Measurements from ENCODE around the gene BMAL1.
A peak's percentile ranks its signal among the peaks of the same experiment; 100 is the strongest.
"Not testable (repeated sequence)": the region's sequence is repeated elsewhere in the genome, so short reads cannot be mapped to it uniquely, and the experiment has no call there.

The BMAL1 gene

GRCh38 chr11:13277768-13278608, at the start of gene BMAL1:
BMAL1 (plus strand) TSS chr11:13277790; CDS start chr11:13354309, 76,519 bp downstream.
- peak; percentile 34 to 47 (median 42) for DNase-seq

- DNase-seq, result no peak
Measured at GRCh38 chr11:13228572-13228971, 49.0 kb upstream of the BMAL1 start.

- DNase-seq, result no peak
Measured at GRCh38 chr11:13229136-13229535, 48.5 kb upstream of the BMAL1 start.

GRCh38 chr11:13229711-13230318, 47.8 kb upstream of the BMAL1 start:
- DNase-seq, result no peak

GRCh38 chr11:13233173-13233745, 44.3 kb upstream of the BMAL1 start:
- DNase-seq, result no peak

- DNase-seq, result no peak
Measured at GRCh38 chr11:13235895-13236294, 41.7 kb upstream of the BMAL1 start.

GRCh38 chr11:13236626-13237025, 41.0 kb upstream of the BMAL1 start:
- no peak for DNase-seq

- no peak for DNase-seq
Measured at GRCh38 chr11:13237761-13238160, 39.8 kb upstream of the BMAL1 start.

- peak in 3 of 4 experiments; percentile 5 to 26 (median 7) for DNase-seq
Measured at GRCh38 chr11:13238879-13239514, 38.6 kb upstream of the BMAL1 start.

GRCh38 chr11:13242564-13242963, 35.0 kb upstream of the BMAL1 start:
- DNase-seq, result no peak

GRCh38 chr11:13247606-13248296, 29.8 kb upstream of the BMAL1 start:
- DNase-seq, result no peak

GRCh38 chr11:13249177-13249576, 28.4 kb upstream of the BMAL1 start:
- no peak for DNase-seq

- no peak for DNase-seq
Measured at GRCh38 chr11:13249992-13250391, 27.6 kb upstream of the BMAL1 start.

GRCh38 chr11:13251966-13252365, 25.6 kb upstream of the BMAL1 start:
- no peak for DNase-seq

- DNase-seq, result no peak
Measured at GRCh38 chr11:13252438-13252837, 25.2 kb upstream of the BMAL1 start.

- DNase-seq, result no peak
Measured at GRCh38 chr11:13256216-13256615, 21.4 kb upstream of the BMAL1 start.

- not testable (repeated sequence) for DNase-seq
Measured at GRCh38 chr11:13258061-13258460, 19.5 kb upstream of the BMAL1 start.

- DNase-seq, result no peak
Measured at GRCh38 chr11:13258855-13259254, 18.7 kb upstream of the BMAL1 start.

- no peak for DNase-seq
Measured at GRCh38 chr11:13259374-13259773, 18.2 kb upstream of the BMAL1 start.

GRCh38 chr11:13260201-13260962, 17.2 kb upstream of the BMAL1 start:
- no peak for DNase-seq

GRCh38 chr11:13260963-13261588, 16.5 kb upstream of the BMAL1 start:
- DNase-seq, result no peak

All from activated CD4-positive, CD25-positive, alpha-beta regulatory T cell (primary cell).